ENCODE measurements around the gene TSPAN9.

TSPAN9 gene

GRCh38 chr12:3317841-3318501, 240.8 kb downstream of the TSPAN9 start:
- no peaks in the 10 kb centered on the region for H3K27me3 ChIP-seq (ENCODE audit: control insufficient read depth, insufficient read depth, low read length)
- no peak overlapping the region for H3K4me3 ChIP-seq (ENCODE audit: low read depth, low read length)
- no peak overlapping the region for H3K27ac ChIP-seq
- H3K9ac ChIP-seq, result no peak overlapping the region
- H2AFZ ChIP-seq, result no peak overlapping the region
- TF ChIP-seq, protein P1, sequence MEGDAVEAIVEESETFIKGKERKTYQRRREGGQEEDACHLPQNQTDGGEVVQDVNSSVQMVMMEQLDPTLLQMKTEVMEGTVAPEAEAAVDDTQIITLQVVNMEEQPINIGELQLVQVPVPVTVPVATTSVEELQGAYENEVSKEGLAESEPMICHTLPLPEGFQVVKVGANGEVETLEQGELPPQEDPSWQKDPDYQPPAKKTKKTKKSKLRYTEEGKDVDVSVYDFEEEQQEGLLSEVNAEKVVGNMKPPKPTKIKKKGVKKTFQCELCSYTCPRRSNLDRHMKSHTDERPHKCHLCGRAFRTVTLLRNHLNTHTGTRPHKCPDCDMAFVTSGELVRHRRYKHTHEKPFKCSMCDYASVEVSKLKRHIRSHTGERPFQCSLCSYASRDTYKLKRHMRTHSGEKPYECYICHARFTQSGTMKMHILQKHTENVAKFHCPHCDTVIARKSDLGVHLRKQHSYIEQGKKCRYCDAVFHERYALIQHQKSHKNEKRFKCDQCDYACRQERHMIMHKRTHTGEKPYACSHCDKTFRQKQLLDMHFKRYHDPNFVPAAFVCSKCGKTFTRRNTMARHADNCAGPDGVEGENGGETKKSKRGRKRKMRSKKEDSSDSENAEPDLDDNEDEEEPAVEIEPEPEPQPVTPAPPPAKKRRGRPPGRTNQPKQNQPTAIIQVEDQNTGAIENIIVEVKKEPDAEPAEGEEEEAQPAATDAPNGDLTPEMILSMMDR (IDR thresholded peaks at IDR 0.05), result no peak
- H3K4me1 ChIP-seq, result peaks cover 7% of the 10 kb centered on the region
- H3K36me3 ChIP-seq (ENCODE audit: control insufficient read depth, insufficient read depth, low read length), result no peaks in the 10 kb centered on the region
- no peak overlapping the region for H3K4me2 ChIP-seq (ENCODE audit: low read length)
- no peaks in the 10 kb centered on the region for H3K9me3 ChIP-seq (ENCODE audit: control insufficient read depth, low read length)
- no peaks in the 10 kb centered on the region for H3K79me2 ChIP-seq

- Histone ChIP-seq H3K4me1 (peaks cover 5% of the 10 kb centered on the region), H3K4me3 (ENCODE audit: low read depth, low read length) (no peak overlapping the region), H3K27ac (no peak overlapping the region), H2AFZ (no peak overlapping the region), H3K36me3 (ENCODE audit: control insufficient read depth, insufficient read depth, low read length) (no peaks in the 10 kb centered on the region), H3K79me2 (no peaks in the 10 kb centered on the region), H3K27me3 (ENCODE audit: control insufficient read depth, insufficient read depth, low read length) (no peaks in the 10 kb centered on the region), H3K9me3 (ENCODE audit: control insufficient read depth, low read length) (no peaks in the 10 kb centered on the region), H3K9ac (no peak overlapping the region), H3K4me2 (ENCODE audit: low read length) (no peak overlapping the region)
- TF ChIP-seq, protein P1 (IDR thresholded peaks at IDR 0.05), result no peak
Measured at GRCh38 chr12:3319723-3320492, 242.7 kb downstream of the TSPAN9 start.

DNA sequence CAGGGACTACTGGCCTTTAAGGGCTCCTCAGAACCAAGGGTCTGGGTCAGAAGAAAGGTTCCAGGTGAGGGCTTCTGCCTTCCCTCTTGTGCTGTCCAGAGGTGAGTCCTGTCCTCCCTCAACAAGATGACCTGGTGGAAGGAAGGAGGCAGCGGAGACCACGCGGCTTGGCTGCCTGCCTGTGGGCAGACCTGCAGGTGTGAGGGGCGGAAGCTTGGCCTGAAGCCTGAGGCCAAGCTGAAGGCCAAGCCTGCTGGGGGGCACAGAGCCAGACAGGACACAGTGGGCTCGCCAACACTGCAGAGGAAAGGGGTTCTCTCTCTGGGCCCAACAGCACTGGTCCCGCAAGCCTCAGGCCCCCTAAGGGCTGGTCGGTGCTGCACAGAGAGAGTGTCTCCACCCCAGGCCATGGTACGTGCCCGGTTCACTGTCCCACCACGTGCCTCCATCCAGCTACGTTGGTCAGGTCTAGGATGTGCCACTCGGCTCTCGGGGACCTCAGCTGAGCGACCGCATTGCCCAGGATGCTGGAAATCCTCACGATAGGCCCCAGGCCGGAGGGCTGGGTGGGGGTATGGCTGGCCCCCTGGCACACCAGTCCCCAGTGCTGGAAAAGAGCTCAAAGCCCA, 243.8 kb downstream of the TSPAN9 start:
- Histone ChIP-seq H3K4me1 (no peaks in the 10 kb centered on the region), H3K9me3 (ENCODE audit: control insufficient read depth, low read length) (no peaks in the 10 kb centered on the region), H3K4me3 (ENCODE audit: low read depth, low read length) (no peak overlapping the region), H3K27ac (no peak overlapping the region), H3K27me3 (ENCODE audit: control insufficient read depth, insufficient read depth, low read length) (no peaks in the 10 kb centered on the region), H3K9ac (no peak overlapping the region), H3K4me2 (ENCODE audit: low read length) (no peak overlapping the region), H3K36me3 (ENCODE audit: control insufficient read depth, insufficient read depth, low read length) (no peaks in the 10 kb centered on the region), H2AFZ (no peak overlapping the region), H3K79me2 (no peaks in the 10 kb centered on the region)
- TF ChIP-seq, protein P1 (IDR thresholded peaks at IDR 0.05), result no peak

DNA sequence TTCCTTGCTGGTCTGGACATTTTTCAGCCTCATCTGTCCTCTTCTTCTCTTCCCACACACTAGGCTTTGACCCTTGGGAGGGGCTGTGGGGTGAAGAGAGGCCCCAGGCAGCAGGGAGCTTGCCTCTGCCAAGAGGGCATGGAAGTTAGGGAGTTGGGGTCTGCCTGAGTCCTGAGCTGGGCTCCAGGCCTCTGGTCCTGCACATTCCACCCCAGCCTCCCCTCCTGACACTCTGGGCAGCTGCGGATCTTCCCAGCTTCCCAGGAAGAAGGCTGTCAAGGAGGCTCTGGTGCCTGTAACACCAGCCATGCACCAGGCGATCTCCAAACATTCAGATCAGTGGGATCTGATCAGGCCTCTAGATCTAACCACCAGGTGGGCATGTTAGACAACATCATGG, 244.7 kb downstream of the TSPAN9 start:
- TF ChIP-seq, protein P1 (IDR thresholded peaks at IDR 0.05), result no peak
- no peaks in the 10 kb centered on the region for H3K9me3 ChIP-seq (ENCODE audit: control insufficient read depth, low read length)
- no peak overlapping the region for H3K9ac ChIP-seq
- no peak overlapping the region for H3K4me2 ChIP-seq (ENCODE audit: low read length)
- no peak overlapping the region for H2AFZ ChIP-seq
- H3K36me3 ChIP-seq (ENCODE audit: control insufficient read depth, insufficient read depth, low read length), result no peaks in the 10 kb centered on the region
- H3K27ac ChIP-seq, result no peak overlapping the region
- no peaks in the 10 kb centered on the region for H3K27me3 ChIP-seq (ENCODE audit: control insufficient read depth, insufficient read depth, low read length)
- no peaks in the 10 kb centered on the region for H3K4me1 ChIP-seq
- no peak overlapping the region for H3K4me3 ChIP-seq (ENCODE audit: low read depth, low read length)
- no peaks in the 10 kb centered on the region for H3K79me2 ChIP-seq
